Measurements from ENCODE around the gene FBXL7.

Gene FBXL7

DNA sequence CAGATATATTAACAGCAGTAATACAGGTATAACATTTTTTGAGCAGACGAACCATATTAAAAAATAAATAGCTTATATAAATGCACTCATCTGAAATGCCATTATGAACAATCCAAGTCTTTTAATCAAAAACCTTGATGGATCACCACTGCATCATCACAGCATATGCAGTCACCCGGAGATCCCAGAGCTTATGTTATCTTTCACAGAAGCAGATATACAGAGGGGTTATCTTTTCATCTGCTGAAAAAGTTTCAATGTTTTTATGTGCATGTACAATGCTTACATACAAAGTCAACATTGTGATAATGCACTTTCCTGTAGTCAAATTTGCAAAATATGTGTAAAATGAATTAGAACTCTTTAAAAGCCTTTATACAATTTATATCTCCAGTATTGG is 211.9 kb downstream of the FBXL7 start:
- DNase-seq (ENCODE audit: low read depth in 2 of 2) = no peak

DNA sequence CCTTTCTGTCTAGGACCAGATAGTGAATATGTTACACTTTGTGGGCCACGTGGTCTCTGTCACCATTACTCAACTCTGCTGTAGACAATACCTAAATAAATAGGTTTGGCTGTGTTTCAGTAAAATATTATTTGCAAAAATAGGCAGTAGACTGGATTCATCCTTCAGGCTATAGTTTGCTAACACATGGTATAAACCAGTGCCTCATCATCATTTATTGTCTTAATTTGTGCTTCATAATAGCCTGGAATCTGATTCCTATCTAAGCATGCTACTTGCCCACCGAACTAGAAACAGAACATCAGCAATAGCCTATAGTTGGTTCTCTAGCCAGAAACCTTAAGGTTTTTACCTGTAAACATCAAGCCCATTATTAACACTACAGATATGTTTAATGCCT is 215.6 kb downstream of the FBXL7 start:
- DNase-seq (ENCODE audit: low read depth in 2 of 2) = no peak

DNA sequence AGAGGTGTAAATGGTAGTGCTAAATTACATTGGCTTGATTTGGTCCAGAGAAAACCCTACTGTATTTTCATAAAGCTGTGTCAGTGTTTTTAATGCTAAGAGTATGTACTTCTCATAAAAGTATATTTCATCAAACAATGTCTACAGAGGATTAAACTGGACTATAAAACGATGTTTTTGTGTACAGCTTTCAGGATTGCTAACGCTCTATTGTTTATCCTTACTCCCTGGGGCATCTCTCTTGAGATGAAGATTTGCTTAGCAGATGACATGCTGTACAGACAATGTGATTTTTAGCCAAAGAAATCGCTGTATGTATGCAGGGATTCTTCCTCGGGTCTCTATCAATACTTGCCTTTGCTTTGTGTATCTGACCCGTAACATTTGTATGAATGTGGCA is 216.0 kb downstream of the FBXL7 start:
- DNase-seq (ENCODE audit: low read depth in 2 of 2) = no peak

DNA sequence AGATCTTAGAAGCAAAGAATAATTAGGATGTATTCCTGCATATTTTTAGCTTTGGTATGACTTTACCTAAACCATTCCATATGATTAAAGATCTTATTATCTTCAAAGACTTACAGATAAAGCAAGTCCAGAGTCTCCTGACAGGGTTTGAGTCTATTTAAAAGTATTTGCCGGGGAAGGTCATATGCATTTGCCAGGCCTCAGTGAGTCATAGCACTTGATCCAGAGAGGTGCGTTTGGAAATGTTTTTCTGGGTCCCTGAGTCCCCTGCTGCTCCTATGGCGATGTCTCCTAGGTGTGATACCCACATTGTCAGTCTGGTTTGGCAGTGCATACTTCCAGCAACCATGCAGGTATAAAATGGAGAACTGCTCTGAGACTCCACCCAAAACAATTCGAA is 217.0 kb downstream of the FBXL7 start:
- no peak for DNase-seq (ENCODE audit: low read depth in 2 of 2)

- no peak for DNase-seq (ENCODE audit: low read depth in 2 of 2)
Measured at GRCh38 chr5:15718421-15719179, 218.6 kb downstream of the FBXL7 start.

GRCh38 chr5:15719784-15720183 is 219.8 kb downstream of the FBXL7 start:
- no peak for DNase-seq (ENCODE audit: low read depth in 2 of 2)

DNA sequence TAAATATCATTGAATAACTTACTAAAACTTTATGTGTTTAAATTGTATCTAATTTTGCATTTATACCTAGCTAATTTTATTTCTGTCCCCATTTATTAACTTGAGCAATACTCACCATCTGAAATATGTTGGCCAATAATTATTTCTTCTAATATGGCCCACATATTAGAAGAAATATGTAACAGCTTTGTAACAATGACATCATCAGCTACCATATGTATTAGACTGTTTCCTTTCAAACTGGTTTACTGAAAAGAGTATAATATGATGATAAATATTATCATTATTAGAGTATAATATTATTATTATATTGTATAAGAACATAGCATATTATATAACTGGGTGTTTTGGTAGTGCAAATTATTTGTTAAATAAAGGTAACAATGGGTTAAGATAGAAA is 220.5 kb downstream of the FBXL7 start:
- DNase-seq (ENCODE audit: low read depth in 2 of 2) = no peak

DNA sequence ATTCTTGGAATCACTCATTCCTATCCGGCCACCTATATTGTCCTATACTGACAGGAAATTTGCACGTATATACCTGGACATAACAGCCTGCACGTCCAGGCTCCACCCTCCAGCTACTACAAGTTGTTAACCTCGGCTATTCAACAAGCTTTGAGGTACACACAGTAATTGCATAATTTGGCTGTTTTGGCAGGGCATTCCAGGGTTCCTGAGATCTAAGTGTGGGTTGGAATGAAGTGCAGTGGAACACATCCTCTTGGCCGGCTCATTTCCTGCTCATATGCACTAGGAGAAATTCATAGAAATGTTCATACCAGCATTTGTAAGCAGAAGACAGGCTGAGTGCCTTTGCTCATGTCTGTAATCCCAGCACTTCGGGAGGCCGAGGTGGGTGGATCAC is 222.3 kb downstream of the FBXL7 start:
- no peak for DNase-seq (ENCODE audit: low read depth in 2 of 2)

GRCh38 chr5:15727375-15727774 is 227.4 kb downstream of the FBXL7 start:
- DNase-seq (ENCODE audit: low read depth in 2 of 2) = no peak

DNA sequence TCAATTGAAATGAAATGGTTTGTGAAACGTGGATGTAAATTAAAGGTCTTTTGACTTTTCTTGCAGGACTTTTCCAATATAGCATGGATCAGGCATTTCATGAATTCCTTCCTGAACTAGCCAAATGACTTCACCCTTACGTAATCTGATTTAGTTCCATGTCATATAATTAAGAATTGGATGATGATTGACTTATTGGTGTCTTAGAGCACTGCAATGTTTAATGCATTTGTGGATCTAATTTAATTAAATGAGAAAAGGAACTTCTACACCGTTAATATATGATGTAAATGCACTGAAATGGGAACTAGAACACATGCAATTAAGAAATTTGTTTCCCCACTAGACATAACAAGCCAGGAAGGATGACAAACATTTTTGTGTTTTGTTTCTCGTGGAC is 228.8 kb downstream of the FBXL7 start:
- DNase-seq (ENCODE audit: low read depth in 2 of 2) = no peak

DNA sequence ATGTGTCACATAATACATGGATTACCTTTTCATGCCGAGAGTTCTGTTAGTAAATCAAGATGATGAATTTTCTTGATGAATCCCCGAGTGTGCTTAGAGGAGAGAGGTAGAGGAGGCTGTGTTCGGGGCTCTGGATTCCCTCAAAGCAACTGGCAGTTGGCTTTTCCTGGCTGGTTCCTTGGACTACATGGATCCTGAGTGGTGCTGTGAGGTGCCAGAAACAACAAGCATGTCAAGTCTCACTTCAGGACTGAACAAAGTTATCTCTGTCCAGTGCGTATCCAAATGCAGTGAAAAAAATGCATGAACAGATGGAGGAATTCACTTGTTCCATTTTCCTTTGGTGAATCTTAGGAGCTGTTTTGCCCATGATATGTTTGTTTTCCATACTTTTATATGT is 231.7 kb downstream of the FBXL7 start:
- no peak for DNase-seq (ENCODE audit: low read depth in 2 of 2)

DNA sequence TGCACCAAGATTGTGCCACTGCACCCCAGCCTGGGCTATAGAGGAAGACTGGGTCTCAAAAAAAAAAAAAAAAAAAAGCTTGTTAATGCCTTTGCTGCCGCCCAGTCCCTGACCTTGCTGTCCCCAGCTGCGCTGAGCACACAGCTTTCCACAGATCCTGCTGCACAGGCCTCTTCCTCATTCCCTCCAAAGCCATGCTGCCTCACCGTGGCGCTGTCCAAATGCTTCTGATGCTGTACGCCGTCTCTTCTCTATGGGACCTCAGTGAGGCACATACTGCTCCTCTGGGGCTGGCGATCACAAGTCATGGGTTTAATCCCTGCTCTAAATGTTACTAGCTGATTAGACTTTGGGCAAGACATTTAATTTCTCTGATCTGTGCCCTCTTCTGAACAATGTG is 234.1 kb downstream of the FBXL7 start:
- no peak for DNase-seq (ENCODE audit: low read depth in 2 of 2)

- no peak for DNase-seq (ENCODE audit: low read depth in 2 of 2)
Measured at GRCh38 chr5:15737036-15737821, 237.2 kb downstream of the FBXL7 start.

DNA sequence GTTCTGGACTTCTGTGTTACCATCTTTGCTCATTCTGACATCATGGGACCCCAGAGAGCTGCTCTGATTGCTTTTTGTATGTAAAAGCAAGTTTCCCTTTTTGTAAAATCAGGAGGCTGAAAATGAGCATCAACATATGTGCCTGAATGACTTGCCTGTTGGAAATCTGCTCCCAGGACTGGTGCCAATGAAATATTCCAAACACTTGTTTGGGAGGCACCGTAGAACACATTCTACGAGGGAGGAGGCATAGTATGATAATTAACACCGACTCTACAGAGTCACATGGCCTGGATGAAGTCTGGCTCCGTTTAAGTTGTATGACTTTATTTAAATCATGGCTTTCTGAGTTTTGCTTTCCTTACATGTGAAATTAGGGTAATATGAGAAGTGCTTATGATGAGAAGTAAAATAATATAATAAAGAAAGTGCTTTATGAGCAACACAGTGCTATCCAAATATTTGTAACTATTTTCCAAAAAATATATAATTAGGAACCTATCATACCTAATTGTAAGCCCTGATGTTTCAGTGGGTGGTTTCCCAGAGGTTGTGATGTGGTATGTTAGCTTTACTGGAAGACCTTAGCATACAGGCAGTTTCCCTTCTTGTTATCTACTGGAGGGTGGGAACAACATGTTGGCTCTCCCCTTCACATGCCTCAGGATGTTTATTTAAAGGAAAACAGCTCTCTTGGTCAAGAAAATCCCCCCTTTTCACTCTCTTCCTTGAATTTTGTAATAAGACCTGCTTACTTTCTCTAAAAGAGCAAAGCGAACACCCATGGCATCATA is 238.1 kb downstream of the FBXL7 start:
- DNase-seq (ENCODE audit: low read depth in 2 of 2) = no peak

DNA sequence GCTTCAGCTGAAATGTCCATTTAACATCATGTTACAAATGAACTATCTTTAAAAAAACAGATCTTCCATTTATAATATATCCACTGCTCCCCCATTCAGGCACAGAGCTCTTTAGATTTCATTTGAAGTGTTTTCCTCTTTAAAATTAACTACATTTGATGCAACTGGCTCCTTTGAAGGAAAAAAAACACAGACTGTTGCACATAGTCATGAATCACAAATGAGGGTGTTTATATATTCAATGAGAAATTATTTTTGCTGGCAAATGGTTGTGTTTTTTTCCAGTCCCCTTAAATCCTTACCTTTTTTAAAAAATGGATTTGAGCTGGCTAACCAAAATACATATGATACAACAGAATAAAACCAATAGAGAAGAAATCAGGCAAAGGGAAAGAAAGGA is 240.4 kb downstream of the FBXL7 start:
- DNase-seq (ENCODE audit: low read depth in 2 of 2) = no peak

DNA sequence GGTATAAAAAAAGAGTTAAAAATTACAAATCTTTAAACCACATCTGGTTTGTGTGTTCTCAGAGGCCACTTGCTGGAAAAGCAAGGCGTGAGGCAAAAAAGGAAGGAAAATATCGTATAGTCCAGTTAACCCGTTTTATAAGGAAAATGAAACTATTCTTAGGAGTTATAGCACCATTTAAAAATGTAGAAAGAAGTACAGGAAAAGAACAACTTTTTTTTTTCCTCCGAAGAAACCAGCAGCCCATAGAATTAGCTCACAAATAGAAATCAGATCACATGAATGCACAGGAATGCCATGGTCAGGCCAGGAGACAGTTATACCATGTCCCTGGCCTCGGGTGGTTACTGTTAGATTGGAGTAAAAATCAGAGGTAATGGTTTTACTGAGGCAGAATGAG is 241.6 kb downstream of the FBXL7 start:
- no peak for DNase-seq (ENCODE audit: low read depth in 2 of 2)

DNA sequence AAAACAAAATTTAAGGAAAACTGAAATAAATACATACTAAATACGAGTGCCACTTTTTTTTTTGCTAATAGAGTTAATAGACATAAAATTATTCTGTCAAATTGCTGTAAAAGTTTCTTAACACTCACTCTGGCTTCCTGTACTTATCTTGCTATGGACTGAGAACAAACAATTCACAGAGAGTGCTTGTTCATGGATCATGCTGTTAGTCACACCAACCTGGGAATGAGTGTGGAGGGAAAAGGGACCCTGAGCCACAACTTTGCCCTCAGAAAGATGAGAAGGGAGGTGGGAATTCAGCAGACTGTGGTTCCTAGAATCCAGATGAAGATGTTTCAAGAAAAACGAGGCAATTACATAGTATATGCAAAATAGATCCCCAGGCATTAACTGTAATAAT is 246.9 kb downstream of the FBXL7 start:
- DNase-seq (ENCODE audit: low read depth in 2 of 2) = no peak

GRCh38 chr5:15748266-15748665 is 248.3 kb downstream of the FBXL7 start:
- no peak for DNase-seq (ENCODE audit: low read depth in 2 of 2)

- no peak for DNase-seq (ENCODE audit: low read depth in 2 of 2)
Measured at GRCh38 chr5:15752663-15753285, 252.8 kb downstream of the FBXL7 start.

DNA sequence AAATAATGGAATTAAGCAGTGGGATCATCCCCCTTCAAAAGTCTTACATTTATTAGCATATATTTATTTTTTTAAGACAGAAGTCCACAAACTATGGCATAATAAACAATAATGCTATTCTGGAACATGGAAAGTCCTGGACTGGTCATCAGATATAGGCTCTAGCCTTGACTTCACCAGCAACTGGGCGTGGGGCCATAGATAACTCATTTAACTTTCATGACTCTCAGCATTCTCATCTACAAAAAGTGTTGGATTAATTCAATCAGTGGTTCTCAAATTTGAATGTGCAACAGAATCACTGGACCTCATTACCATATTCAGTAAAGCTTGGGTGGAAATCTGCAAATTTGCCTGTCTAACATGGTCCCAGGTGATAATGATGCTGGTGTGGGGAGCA is 253.8 kb downstream of the FBXL7 start:
- DNase-seq (ENCODE audit: low read depth in 2 of 2) = no peak

DNA sequence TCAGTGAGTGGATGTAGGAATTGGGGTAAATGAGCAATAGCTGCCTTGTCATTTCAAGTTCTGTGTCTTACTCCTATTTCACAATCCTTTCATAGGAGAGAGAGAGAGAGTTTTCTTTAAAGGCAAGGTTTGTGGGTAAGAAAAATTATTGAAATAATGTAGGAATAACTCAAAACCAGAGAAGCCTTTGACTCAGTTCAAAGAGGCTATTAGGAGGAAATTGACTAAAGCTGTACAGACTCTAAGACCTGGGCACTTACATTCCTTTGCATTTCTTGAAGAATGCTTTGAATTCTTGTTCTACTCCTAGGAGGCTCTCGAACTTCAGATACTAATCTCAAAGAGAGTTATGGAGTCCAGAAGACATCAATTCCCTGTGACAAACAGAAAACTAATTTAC is 257.1 kb downstream of the FBXL7 start:
- DNase-seq (ENCODE audit: low read depth in 2 of 2) = no peak

- DNase-seq (ENCODE audit: low read depth in 2 of 2) = no peak
Measured at GRCh38 chr5:15757619-15758018, 257.6 kb downstream of the FBXL7 start.

Data from stimulated activated CD8-positive, alpha-beta memory T cell treated with anti-CD3 and anti-CD28 coated beads, Interleukin-2, amount 100 ng/mL, for 1 hour (primary cell).